Breast epithelium (tissue), 4 donors: ENCODE measurements around the gene TSGA10. TPM values are rescaled to one million over a fixed set of nuclear protein-coding genes. Genes with fewer than 3 reads are reported as not detected.
"Not testable (repeated sequence)": the region's sequence is repeated elsewhere in the genome, so short reads cannot be mapped to it uniquely, and the experiment has no call there.

ENCODE experiments used
- DNase-seq, 2 donors: peaks; one replicate each; pipeline ENCODE4 v3.0.0-alpha.2; 2019; ENCODE audit warnings: low spot score in 2 of 2
- H3K27ac ChIP-seq, 2 donors: fragments of 200-600 bp; sonication (generic) in 1 of 2; one replicate each; pipeline ENCODE4 v1.5.1; 2016 to 2019; ENCODE audit warnings: mild to moderate bottlenecking in 1 of 2
- H3K27me3 ChIP-seq, 2 donors: fragments of 200-600 bp; sonication (generic) in 1 of 2; one replicate each; pipeline versions ENCODE4 v1.5.1 to v1.6.0; 2017 to 2019; ENCODE audit warnings: control low read depth in 1 of 2, mild to moderate bottlenecking in 1 of 2
- H3K36me3 ChIP-seq: fragments of 200-600 bp; one replicate; pipeline ENCODE4 v1.5.1; 2019
- H3K4me1 ChIP-seq, 2 donors: fragments of 200-600 bp; sonication (generic); one replicate each; pipeline ENCODE4 v1.5.1; 2016 to 2019; ENCODE audit warnings: control low read depth in 1 of 2
- H3K4me3 ChIP-seq, 3 donors: fragments of 200-600 bp; sonication (generic); 1 replicate in 2 of 3; 2 replicates in 1 of 3; pipeline ENCODE4 v1.5.1; 2016 to 2019; ENCODE audit warnings: mild to moderate bottlenecking in 3 of 3, moderate library complexity in 2 of 3
- H3K9me3 ChIP-seq, 2 donors: fragments of 200-600 bp; sonication (generic) in 1 of 2; one replicate each; pipeline ENCODE4 v1.5.1; 2016 to 2019; ENCODE audit warnings: control low read depth in 1 of 2
- CTCF ChIP-seq, 3 donors: fragments of 450-650 bp; IDR thresholded peaks; one replicate each; pipeline ENCODE4 v1.5.1; 2016 to 2017; ENCODE audit warnings: antibody characterized with exemption in 3 of 3, mild to moderate bottlenecking in 3 of 3, moderate library complexity in 3 of 3
- POLR2A ChIP-seq: fragments of 450-650 bp; IDR thresholded peaks from one replicate; pipeline ENCODE4 v1.6.1; 2016; ENCODE audit warnings: antibody characterized with exemption, mild to moderate bottlenecking, moderate library complexity
- POLR2AphosphoS5 ChIP-seq, 3 donors: sonication (generic); formaldehyde crosslinking; IDR thresholded peaks; one replicate each; pipeline ENCODE4 v1.6.1; 2017; ENCODE audit warnings: antibody characterized with exemption in 3 of 3
- intact Hi-C: fragments of 100-400 bp; cut with DNase I; formaldehyde crosslinking; loops from one replicate; pipeline ENCODE4 v1.15.1; 2023; ENCODE audit warnings: low total_unique reads
- total RNA-seq, 3 donors: library from RNA; depleted of rRNA; stranded (reverse); fragments of >200 nt; gene quantifications; one replicate each; pipeline ENCODE4 v1.1.0, GENCODE V29; 2016

The TSGA10 gene
- 10 to 100 TPM in 2 of 3 donors, 1 to 10 TPM in 1; 7.2 to 40.2 (median 17.1) TPM for total RNA-seq

- peak in 1 of 3 donors; percentile 21 for TF ChIP-seq CTCF (IDR thresholded peaks at IDR 0.05)
- peak; percentile 88 for TF ChIP-seq POLR2A
- TF ChIP-seq POLR2AphosphoS5 (IDR thresholded peaks at IDR 0.05) = peak; percentile 86 to 96 (median 93)
- intact Hi-C loops = no loop called here
- Histone ChIP-seq H3K36me3 (no peaks in the 10 kb centered on the region), H3K4me1 (peaks cover 0 to 5% of the 10 kb centered on the region in 2 donors), H3K9me3 (no peaks in the 10 kb centered on the region), H3K27me3 (no peaks in the 10 kb centered on the region), H3K4me3 (peak within 1 kb of the TSS; percentile 69 to 92 (median 77)), H3K27ac (peak within 1 kb of the TSS; percentile 95 to 97)
- DNase-seq = peak; percentile 89 to 91
Measured at GRCh38 chr2:99154643-99155536, at the start of gene TSGA10, which contains the start of gene LIPT1. TSGA10 (minus strand) TSS chr2:99154942; CDS start chr2:99109439, 45,503 bp downstream. LIPT1 (plus strand) TSS chr2:99154967; CDS start chr2:99161958, 6,991 bp downstream.

GRCh38 chr2:99201959-99202678, 47.4 kb upstream of the TSGA10 start:
- intact Hi-C loops = no loop called here
- no peak for TF ChIP-seq CTCF (IDR thresholded peaks at IDR 0.05)
- TF ChIP-seq POLR2A = no peak
- TF ChIP-seq POLR2AphosphoS5 (IDR thresholded peaks at IDR 0.05) = no peak
- H3K9me3 ChIP-seq = peaks cover 3 to 9% of the 10 kb centered on the region in 2 donors
- no peak overlapping the region for H3K27ac ChIP-seq
- no peaks in the 10 kb centered on the region for H3K4me1 ChIP-seq
- H3K4me3 ChIP-seq = no peak overlapping the region
- no peaks in the 10 kb centered on the region for H3K36me3 ChIP-seq
- no peak for DNase-seq
- H3K27me3 ChIP-seq = no peaks in the 10 kb centered on the region

- no peaks in the 10 kb centered on the region for H3K4me1 ChIP-seq
- H3K9me3 ChIP-seq = peaks cover 0 to under 1% of the 10 kb centered on the region in 2 donors
- H3K36me3 ChIP-seq = no peaks in the 10 kb centered on the region
- TF ChIP-seq CTCF (IDR thresholded peaks at IDR 0.05) (no peak), POLR2AphosphoS5 (IDR thresholded peaks at IDR 0.05) (no peak), POLR2A (no peak)
- H3K27me3 ChIP-seq = no peaks in the 10 kb centered on the region
- no peak for DNase-seq
- intact Hi-C loops = no loop called here
- no peak overlapping the region for H3K27ac ChIP-seq
- no peak overlapping the region for H3K4me3 ChIP-seq
Measured at GRCh38 chr2:99200076-99200800, 45.5 kb upstream of the TSGA10 start.

- Histone ChIP-seq H3K4me3 (no peak overlapping the region), H3K36me3 (no peaks in the 10 kb centered on the region), H3K4me1 (no peaks in the 10 kb centered on the region), H3K27ac (peak overlapping the region in 1 of 2 donors; percentile 36), H3K9me3 (no peaks in the 10 kb centered on the region), H3K27me3 (no peaks in the 10 kb centered on the region)
- TF ChIP-seq POLR2A = no peak
- TF ChIP-seq POLR2AphosphoS5 (IDR thresholded peaks at IDR 0.05) = no peak
- no peak for TF ChIP-seq CTCF (IDR thresholded peaks at IDR 0.05)
- intact Hi-C loops = no loop called here
- DNase-seq = peak in 1 of 2 donors; percentile 26
Measured at GRCh38 chr2:99198103-99198841, 43.5 kb upstream of the TSGA10 start.

- H3K4me1 ChIP-seq, H3K9me3 ChIP-seq, intact Hi-C loops, H3K27me3 ChIP-seq, H3K4me3 ChIP-seq, DNase-seq, H3K27ac ChIP-seq, H3K36me3 ChIP-seq: not testable (repeated sequence)
Measured at GRCh38 chr2:99192364-99192763, 37.6 kb upstream of the TSGA10 start.
